GM21723 (cell line): ENCODE data around the gene FAF2.
"Not testable (repeated sequence)": the region's sequence is repeated elsewhere in the genome, so short reads cannot be mapped to it uniquely, and the experiment has no call there.

Source experiments
- ATAC-seq: cut with Tn5 transposase; IDR thresholded peaks from one replicate; pipeline ENCODE4 v1.9.1; 2021; ENCODE audit warnings: mild to moderate bottlenecking, moderate library complexity; ENCODE audit not compliant: unreplicated experiment

Gene FAF2

GRCh38 chr5:176447978-176448608, at the start of gene FAF2:
FAF2 (plus strand) TSS chr5:176448385; CDS start chr5:176448408, 23 bp downstream.
- ATAC-seq = peak; percentile 92

GRCh38 chr5:176400382-176401156, 47.6 kb upstream of the FAF2 start:
- ATAC-seq = no peak

GRCh38 chr5:176401281-176402205, 46.6 kb upstream of the FAF2 start:
- ATAC-seq = no peak

GRCh38 chr5:176405656-176406435, 42.3 kb upstream of the FAF2 start:
- no peak for ATAC-seq

GRCh38 chr5:176406436-176407052, 41.6 kb upstream of the FAF2 start:
- ATAC-seq = no peak

GRCh38 chr5:176407456-176408251, 40.5 kb upstream of the FAF2 start:
- no peak for ATAC-seq

- not testable (repeated sequence) for ATAC-seq
Observed at GRCh38 chr5:176408252-176408573, 40.0 kb upstream of the FAF2 start.

- ATAC-seq = no peak
Observed at GRCh38 chr5:176408590-176408989, 39.6 kb upstream of the FAF2 start.

- ATAC-seq = no peak
Observed at GRCh38 chr5:176409765-176410164, 38.4 kb upstream of the FAF2 start.

GRCh38 chr5:176410486-176411180, 37.6 kb upstream of the FAF2 start:
- ATAC-seq = no peak

- ATAC-seq = no peak
Observed at GRCh38 chr5:176412517-176413254, 35.5 kb upstream of the FAF2 start.

- ATAC-seq = no peak
Observed at GRCh38 chr5:176413255-176413565, 35.0 kb upstream of the FAF2 start.

GRCh38 chr5:176413709-176414191, 34.4 kb upstream of the FAF2 start:
- no peak for ATAC-seq

GRCh38 chr5:176414704-176415103, 33.5 kb upstream of the FAF2 start:
- ATAC-seq = no peak

GRCh38 chr5:176415240-176415951, 32.8 kb upstream of the FAF2 start:
- no peak for ATAC-seq

GRCh38 chr5:176415952-176416924, 31.9 kb upstream of the FAF2 start, which contains the start of gene CLTB:
CLTB (minus strand) TSS chr5:176416539; CDS start chr5:176416363, 176 bp downstream.
- peak; percentile 94 for ATAC-seq
